HG03442 (cell line): ENCODE measurements around the gene RAMP3.
"Not testable (repeated sequence)": the region's sequence is repeated elsewhere in the genome, so short reads cannot be mapped to it uniquely, and the experiment has no call there.

ENCODE experiments used
- ATAC-seq: cut with Tn5 transposase; IDR thresholded peaks from one replicate; pipeline ENCODE4 v1.9.1; 2021; ENCODE audit warnings: mild to moderate bottlenecking, moderate library complexity; ENCODE audit not compliant: unreplicated experiment

RAMP3 gene

DNA sequence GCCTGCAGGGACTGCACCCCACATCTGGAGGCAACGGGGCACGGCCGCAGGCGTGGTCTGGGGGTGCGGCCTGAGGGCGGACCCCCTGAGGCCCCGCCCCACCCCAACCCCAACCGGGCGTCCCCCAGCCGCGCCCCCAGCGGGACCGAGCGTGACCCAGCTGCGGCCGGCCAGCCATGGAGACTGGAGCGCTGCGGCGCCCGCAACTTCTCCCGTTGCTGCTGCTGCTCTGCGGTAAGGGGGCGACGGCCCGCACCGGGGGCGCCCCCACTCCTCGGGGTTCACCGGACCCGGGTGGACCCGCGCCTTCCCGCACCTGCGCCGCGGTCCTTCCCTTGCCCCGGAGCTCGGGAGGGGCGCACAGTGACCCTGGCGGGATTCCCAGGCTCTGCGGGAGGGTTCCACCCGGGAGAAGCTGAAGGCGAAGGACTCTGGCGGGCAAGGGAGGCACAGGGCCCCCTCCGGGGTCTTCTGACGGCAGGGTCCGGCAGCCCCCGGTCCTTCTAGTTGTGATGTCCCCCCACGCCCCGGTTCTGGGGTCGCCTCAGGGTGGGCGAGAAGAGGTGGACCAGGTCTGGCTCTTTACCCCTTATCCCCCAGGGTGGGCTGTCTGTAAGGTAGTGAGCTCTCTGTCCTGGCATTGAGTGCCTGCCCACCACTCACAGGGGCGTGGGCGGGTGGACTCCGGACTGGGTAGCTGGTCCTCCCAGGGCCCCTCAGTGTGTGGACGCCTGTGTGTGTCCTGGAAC lies at the start of gene RAMP3:
TSS of gene RAMP3 (plus strand) at position 139 of the 749 bp plus-strand sequence. CDS start at position 177, 38 bp downstream.
- ATAC-seq, result no peak

- ATAC-seq, result no peak
Measured at GRCh38 chr7:45108863-45109262, 48.7 kb upstream of the RAMP3 start.

DNA sequence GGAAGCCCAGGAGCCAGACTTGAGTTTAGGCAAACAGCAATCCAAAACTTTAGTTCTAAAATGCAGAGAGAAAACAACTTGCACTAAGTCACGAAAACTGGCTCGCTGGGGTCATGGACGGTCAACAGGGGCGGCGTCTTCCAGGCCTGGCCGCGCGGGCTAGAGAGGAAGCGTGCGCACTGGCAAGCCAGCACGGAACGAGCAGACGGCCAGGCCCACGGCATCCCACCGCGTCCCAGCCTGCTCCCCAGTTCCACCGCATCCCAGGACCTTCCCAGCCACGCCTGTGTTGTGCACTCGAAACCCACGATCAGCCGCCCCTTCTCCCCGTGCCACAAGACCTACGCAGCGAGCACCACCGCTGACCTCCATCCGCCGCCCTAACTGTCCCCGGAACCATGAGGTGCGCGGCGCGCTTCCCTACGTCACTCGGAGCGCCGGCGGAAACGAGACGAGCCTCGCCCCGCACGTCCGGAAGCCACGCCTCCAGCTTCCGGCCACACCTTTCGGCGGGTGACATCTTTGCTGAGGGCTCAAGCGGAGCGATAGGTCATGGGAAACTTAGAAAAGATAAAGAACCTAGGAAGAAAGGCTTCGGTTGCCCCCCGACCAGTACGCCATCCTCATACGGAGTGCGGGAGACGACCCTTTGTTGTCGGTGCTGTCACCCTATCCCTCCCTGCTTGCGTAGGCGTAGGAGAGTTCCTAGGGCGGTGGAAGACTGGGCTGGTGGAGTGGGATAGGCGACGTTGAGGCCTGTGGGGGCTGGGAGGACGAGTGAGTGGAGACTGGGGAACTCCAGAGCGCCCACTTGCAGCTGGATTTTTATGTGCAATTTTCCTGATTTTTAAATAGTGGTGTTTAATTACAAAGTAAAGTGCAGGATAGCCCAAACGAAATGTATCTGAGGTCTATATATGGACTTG lies 46.0 kb upstream of the RAMP3 start, which contains the start of gene TBRG4:
TSS of gene TBRG4 (minus strand) at position 400 of the 926 bp plus-strand sequence. CDS start 2,460 bp downstream, outside the sequence.
- ATAC-seq, result peak; percentile 90

DNA sequence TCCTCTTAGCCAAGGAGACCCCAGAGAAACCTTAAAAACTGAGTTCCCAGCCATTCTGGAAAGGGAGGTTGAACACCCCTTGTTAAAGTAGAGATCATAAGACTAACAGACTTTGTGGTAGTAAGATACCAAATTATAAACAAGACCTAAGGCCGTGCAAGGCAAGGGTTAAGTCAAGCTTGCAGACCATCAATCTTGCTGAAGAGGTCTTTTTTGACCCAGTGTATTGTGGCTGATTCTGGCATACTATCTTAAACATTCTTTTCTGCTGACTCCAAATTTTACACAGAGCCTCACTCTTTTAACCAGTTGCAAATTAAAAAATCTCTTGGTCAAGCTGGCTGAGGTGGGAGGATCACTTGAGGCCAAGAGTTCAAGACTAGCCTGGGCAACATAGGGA lies 44.9 kb upstream of the RAMP3 start:
- no peak for ATAC-seq

- not testable (repeated sequence) for ATAC-seq
Measured at GRCh38 chr7:45114257-45114656, 43.3 kb upstream of the RAMP3 start.

GRCh38 chr7:45114926-45115325 lies 42.7 kb upstream of the RAMP3 start:
- no peak for ATAC-seq

DNA sequence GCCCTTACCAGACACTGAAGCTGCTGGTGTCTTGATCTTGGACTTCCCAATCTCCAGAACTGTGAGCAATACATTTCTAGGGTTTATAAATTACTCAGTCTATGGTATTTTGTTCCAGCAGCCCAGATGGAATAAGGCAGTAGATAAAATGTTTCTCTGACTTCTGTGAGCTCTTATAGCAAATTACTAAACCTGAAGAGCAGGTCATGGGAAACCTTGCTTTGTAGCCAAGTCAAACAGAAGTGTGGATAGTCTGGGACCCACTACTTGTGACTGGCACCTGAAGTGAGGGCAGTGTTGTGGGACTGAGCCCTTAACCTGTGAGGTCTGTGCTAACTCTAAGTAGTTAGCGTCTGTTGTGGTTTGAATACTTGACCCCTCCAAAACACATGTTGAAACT lies 41.5 kb upstream of the RAMP3 start:
- ATAC-seq, result no peak

DNA sequence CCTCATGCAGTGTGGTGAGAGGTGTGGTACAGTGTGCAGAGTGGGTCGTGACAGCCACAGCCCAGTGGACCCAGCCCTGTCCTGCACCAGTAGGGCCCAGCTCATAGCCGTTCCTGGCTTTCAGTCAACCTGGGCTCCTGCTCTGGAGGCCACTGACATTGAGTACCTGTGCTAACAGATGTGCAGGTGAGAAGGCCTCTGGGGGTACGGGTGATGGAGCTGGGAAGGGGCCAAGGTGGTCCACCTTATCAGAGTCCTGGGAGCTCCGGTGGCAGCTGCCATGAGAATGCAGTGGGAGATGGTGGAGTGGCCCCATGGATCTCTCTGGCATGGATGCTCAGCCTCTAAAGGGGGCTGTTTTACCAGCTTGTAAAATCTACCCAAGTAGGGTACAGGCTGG lies 40.0 kb upstream of the RAMP3 start:
- ATAC-seq, result no peak

- ATAC-seq, result no peak
Measured at GRCh38 chr7:45118292-45118691, 39.3 kb upstream of the RAMP3 start.

GRCh38 chr7:45118889-45119331 lies 38.7 kb upstream of the RAMP3 start:
- ATAC-seq, result no peak

GRCh38 chr7:45119550-45119949 lies 38.0 kb upstream of the RAMP3 start:
- no peak for ATAC-seq

GRCh38 chr7:45122975-45123860 lies 34.4 kb upstream of the RAMP3 start:
- no peak for ATAC-seq

- no peak for ATAC-seq
Measured at GRCh38 chr7:45123913-45124710, 33.5 kb upstream of the RAMP3 start.

- ATAC-seq, result no peak
Measured at GRCh38 chr7:45125193-45125904, 32.2 kb upstream of the RAMP3 start.

- no peak for ATAC-seq
Measured at GRCh38 chr7:45126201-45126600, 31.4 kb upstream of the RAMP3 start.

GRCh38 chr7:45126920-45127319 lies 30.7 kb upstream of the RAMP3 start:
- ATAC-seq, result no peak

GRCh38 chr7:45129181-45129800 lies 28.3 kb upstream of the RAMP3 start:
- ATAC-seq, result no peak

DNA sequence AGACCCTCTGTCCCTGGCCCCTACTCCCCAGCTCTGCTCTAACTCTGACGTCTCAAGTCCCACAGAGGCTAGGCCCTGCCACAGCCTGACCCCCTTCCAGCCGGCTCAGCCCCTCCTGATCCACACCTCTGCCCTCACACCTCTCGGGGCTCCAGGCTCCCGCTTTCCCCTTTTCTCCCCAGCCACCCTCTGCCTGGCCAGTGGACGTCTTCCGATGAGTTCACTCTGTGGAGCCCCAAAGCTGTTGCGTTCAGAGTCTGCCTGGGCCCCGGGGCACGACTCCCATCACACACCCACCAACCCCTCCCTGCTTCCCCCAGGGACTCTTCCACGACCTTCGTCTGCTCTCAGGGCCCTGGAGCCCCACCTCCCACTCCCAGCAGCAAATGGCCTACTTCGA lies 27.7 kb upstream of the RAMP3 start:
- ATAC-seq, result no peak

DNA sequence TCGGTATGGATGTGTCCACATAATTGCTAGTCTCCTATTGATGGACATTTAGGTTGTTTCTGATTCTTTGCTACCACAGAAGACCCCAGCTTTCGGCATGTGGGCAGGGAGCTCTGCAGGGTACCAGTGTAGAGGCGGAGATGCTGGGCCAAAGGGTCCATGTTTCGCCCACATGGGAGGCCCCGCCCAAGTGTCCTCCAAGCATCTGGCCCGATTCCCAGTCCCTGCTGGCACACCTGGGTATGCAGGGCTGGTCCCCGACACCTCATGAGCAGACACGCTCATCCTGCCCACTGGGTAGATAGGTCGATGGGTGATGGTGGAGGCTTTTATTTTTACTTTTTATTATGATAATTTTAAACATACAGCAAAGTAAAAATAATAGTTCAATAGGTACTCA lies 26.7 kb upstream of the RAMP3 start:
- ATAC-seq, result no peak
